ACC112 (cell line): ENCODE data around the gene LRRC28.
"Not testable (repeated sequence)": the region's sequence is repeated elsewhere in the genome, so short reads cannot be mapped to it uniquely, and the experiment has no call there.

Experiments
- H2AFZ ChIP-seq: fragments of 200-600 bp; sonication (generic); one replicate; pipeline ENCODE4 v1.6.0; 2017; ENCODE audit warnings: antibody characterized with exemption, low read length; ENCODE audit not compliant: unreplicated experiment
- H3K27ac ChIP-seq: fragments of 200-600 bp; sonication (generic); 2 replicates; pipeline ENCODE4 v1.5.1; 2014; ENCODE audit warnings: low read depth, mild to moderate bottlenecking, antibody characterized with exemption, low read length, moderate library complexity
- H3K27me3 ChIP-seq: fragments of 200-600 bp; sonication (generic); 2 replicates; pipeline ENCODE4 v1.6.1; 2014; ENCODE audit warnings: mild to moderate bottlenecking, antibody characterized with exemption, low read length, moderate library complexity, mixed read lengths; ENCODE audit not compliant: insufficient read depth
- H3K36me3 ChIP-seq: fragments of 200-600 bp; sonication (generic); 2 replicates; pipeline ENCODE4 v1.6.1; 2016; ENCODE audit warnings: mild to moderate bottlenecking, antibody characterized with exemption, low read length, moderate library complexity, mixed read lengths; ENCODE audit not compliant: insufficient read depth
- H3K4me1 ChIP-seq: fragments of 200-600 bp; sonication (generic); one replicate; pipeline ENCODE4 v1.6.1; 2016; ENCODE audit warnings: low read length, mixed read lengths; ENCODE audit not compliant: insufficient read depth, unreplicated experiment, control insufficient read depth
- H3K4me3 ChIP-seq: fragments of 200-600 bp; sonication (generic); 2 replicates; pipeline ENCODE4 v1.5.1; 2014; ENCODE audit warnings: mild to moderate bottlenecking, low read depth, low read length
- H3K79me2 ChIP-seq: fragments of 200-600 bp; sonication (generic); one replicate; pipeline ENCODE4 v1.6.0; 2016; ENCODE audit warnings: low read length; ENCODE audit not compliant: control insufficient read depth, unreplicated experiment, insufficient read depth

Gene LRRC28

DNA sequence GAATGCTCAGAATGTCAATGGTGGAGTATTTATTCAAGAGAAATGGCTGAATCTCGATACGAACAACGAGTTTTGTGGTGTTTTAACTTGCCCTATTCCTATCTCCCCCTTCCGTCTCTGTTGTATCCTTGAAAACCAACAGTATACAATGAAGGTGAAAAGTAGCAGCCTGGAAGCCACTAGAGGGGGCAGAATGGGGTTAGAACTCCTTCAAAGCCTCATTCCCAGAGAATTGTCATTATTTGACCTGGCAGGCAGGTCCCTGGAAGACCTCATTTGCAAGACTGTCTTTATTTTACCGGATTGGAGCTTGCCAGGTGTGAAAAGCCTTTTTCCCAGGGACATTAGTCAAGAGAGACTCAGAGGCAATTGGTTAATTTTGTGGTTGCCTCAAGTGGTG is 139.4 kb downstream of the LRRC28 start:
- Histone ChIP-seq H3K27ac (no peak overlapping the region), H3K36me3 (no peaks in the 10 kb centered on the region), H3K79me2 (no peaks in the 10 kb centered on the region)

DNA sequence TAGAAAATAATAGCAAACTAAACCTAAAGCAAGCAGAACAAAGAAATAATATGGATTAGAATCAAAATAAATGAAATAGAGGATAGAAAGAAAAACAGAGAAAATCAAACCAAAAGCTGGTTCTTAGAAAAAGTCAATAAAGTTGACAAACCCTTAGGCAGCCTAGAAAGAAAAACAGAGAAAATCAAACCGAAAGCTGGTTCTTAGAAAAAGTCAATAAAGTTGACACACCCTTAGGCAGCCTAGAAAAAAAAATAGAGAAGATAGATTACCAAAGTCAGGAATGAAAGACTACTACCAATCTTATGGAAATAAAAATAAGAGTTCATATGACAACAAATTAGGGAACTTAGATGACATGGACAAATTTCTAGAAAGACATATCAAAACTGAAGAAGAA is 142.4 kb downstream of the LRRC28 start:
- Histone ChIP-seq H3K4me3 (no peak overlapping the region), H3K79me2 (no peaks in the 10 kb centered on the region), H3K27me3 (no peaks in the 10 kb centered on the region), H2AFZ (no peak overlapping the region), H3K27ac (no peak overlapping the region), H3K4me1 (no peaks in the 10 kb centered on the region), H3K36me3 (no peaks in the 10 kb centered on the region)

More for the DNA sequence above, 139.4 kb downstream of the LRRC28 start:
- no peak overlapping the region for H2AFZ ChIP-seq
- no peaks in the 10 kb centered on the region for H3K27me3 ChIP-seq
- no peak overlapping the region for H3K4me3 ChIP-seq
- peaks cover 9% of the 10 kb centered on the region for H3K4me1 ChIP-seq

DNA sequence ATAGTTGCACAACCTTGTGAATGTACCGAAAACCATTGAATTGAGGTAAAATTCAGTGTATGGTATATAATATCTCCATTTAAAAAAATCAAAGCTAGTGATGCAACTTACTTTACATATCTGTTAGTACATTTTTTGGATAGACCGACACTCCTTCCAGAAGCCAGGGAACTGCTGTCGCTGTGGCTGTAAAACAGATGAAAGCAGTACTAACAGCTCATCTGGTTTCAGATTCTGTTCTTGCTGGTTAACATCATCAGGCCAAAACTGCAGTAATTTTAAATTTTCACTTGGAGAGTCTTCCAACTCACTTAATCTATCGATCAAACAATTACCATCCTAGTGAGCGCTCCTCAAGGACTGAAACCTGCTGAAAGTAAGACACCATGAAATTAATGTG is 145.1 kb downstream of the LRRC28 start:
- H2AFZ ChIP-seq, result no peak overlapping the region

DNA sequence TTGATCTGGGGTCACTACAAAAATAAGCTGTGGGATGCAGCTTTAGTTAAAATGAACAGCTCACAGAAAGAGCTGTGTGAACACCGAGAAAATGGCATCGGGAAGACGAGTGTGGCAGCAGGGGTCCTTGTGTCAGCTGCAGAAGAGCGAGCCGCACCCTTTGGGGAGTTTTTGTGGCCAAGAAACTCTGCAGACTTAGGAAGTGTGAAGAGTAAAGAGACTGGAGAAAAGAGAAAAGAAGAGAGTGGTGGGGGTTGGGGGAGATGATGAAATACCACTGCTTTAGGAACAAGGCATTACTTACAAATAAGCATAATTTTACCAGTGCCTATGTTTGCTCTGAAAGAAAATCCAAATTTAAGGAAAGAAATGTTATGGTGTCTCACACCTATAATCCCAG is 147.8 kb downstream of the LRRC28 start:
- Histone ChIP-seq H3K4me1 (no peaks in the 10 kb centered on the region), H3K4me3 (no peak overlapping the region), H3K27ac (no peak overlapping the region), H3K79me2 (no peaks in the 10 kb centered on the region), H3K27me3 (no peaks in the 10 kb centered on the region), H2AFZ (no peak overlapping the region), H3K36me3 (no peaks in the 10 kb centered on the region)

More for the DNA sequence above, 145.1 kb downstream of the LRRC28 start:
- Histone ChIP-seq H3K4me1 (no peaks in the 10 kb centered on the region), H3K79me2 (no peaks in the 10 kb centered on the region), H3K4me3 (no peak overlapping the region), H3K27ac (no peak overlapping the region), H3K27me3 (no peaks in the 10 kb centered on the region), H3K36me3 (no peaks in the 10 kb centered on the region)

DNA sequence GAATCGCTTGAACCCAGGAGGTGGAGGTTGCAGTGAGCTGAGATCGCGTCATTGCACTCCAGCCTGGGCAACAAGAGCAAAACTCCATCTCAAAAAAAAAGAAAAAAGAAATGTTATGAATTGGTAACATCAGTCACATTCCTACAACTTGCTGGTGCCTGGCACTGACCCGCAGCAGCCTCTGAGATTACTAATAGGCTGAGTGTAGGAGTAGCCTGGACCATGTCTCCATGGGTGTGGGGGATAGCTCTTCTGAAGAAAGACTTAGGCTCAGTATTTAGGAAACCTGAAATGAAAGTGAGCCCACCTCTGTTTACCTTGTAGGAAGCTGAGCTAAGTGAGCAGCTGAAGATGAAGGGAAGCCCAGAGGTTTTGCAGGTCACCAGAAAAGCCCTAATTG is 148.3 kb downstream of the LRRC28 start:
- Histone ChIP-seq H3K27ac (no peak overlapping the region), H2AFZ (no peak overlapping the region), H3K4me3 (no peak overlapping the region), H3K4me1 (no peaks in the 10 kb centered on the region), H3K36me3 (no peaks in the 10 kb centered on the region), H3K27me3 (no peaks in the 10 kb centered on the region), H3K79me2 (no peaks in the 10 kb centered on the region)

DNA sequence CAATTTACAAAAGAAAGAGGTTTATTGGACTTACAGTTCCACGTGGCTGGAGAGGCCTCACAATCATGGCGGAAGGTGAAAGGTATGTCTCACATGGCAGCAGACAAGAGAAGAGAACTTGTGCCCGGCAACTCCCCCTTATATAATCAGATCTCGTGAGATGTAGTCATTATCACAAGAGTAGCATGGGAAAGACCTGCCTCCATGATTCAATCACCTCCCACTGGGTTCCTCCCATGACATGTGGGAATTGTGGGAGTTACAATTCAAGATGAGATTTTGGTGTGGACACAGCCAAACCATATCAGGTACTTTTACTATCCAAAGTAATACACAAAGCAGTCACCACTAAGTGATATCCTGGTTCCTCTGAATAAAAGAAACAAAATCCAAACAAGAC is 149.9 kb downstream of the LRRC28 start:
- not testable (repeated sequence) for H3K27me3 ChIP-seq, H2AFZ ChIP-seq, H3K79me2 ChIP-seq, H3K36me3 ChIP-seq, H3K4me3 ChIP-seq, H3K4me1 ChIP-seq, H3K27ac ChIP-seq

DNA sequence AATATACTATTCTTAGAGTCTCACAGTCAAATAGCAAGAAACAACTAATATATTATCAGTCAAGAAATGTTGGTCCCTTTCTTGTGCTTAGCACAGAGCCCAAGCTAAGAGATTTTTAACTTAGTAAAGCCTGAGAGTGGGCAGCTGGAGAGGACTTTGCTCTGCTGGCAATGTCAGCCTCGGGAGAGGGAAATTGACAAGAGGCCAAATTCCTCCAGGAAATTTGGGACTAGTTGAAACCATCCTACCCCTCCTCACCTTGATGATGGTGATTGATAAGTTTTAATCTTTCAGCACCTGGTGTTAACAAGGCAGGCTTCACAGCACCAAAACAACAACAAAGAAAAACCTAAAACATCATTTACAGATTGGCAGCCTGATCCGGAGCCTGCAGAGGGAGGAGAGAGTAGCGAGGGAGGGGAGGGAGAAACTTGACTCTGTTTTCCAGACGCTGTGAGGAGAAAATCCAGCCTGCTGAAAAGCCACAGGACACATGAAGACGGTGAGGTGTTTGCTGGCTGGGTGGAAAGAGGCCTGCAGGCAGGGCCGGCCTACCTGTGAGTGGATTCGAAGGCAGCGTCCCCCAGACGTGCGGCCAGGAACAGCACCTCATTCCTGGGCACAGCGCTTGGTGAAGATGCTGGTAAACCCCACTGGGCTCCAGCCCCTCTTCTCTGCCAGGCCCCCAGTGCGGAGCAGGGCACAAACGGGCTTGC is 150.9 kb downstream of the LRRC28 start:
- H3K36me3 ChIP-seq, result no peaks in the 10 kb centered on the region
- H3K27me3 ChIP-seq, result no peaks in the 10 kb centered on the region
- H3K4me1 ChIP-seq, result no peaks in the 10 kb centered on the region
- no peaks in the 10 kb centered on the region for H3K79me2 ChIP-seq
- H2AFZ ChIP-seq, result no peak overlapping the region
- no peak overlapping the region for H3K4me3 ChIP-seq
- H3K27ac ChIP-seq, result no peak overlapping the region

DNA sequence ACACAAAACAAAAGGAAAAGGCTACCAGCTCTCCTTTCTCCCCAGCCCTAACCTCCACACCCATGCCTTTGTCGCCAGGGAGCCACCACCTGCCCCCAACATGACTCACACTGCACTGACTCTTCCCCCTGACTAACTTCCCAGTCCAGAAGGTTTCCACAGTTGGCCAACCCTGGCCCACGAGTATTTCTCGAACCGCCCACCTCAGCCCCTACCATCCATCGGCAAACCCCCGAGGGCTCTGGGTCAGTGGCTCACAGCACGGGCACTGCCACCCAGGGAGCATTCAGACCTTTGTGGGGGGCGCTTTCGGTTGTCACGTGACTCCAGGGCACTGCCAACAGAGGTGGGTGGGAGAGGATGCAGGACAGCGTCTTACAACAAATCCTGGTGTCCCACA is 152.3 kb downstream of the LRRC28 start:
- Histone ChIP-seq H3K27ac (no peak overlapping the region), H3K4me3 (no peak overlapping the region), H3K27me3 (no peaks in the 10 kb centered on the region), H3K36me3 (no peaks in the 10 kb centered on the region), H3K79me2 (no peaks in the 10 kb centered on the region), H3K4me1 (peaks cover 8% of the 10 kb centered on the region), H2AFZ (no peak overlapping the region)

DNA sequence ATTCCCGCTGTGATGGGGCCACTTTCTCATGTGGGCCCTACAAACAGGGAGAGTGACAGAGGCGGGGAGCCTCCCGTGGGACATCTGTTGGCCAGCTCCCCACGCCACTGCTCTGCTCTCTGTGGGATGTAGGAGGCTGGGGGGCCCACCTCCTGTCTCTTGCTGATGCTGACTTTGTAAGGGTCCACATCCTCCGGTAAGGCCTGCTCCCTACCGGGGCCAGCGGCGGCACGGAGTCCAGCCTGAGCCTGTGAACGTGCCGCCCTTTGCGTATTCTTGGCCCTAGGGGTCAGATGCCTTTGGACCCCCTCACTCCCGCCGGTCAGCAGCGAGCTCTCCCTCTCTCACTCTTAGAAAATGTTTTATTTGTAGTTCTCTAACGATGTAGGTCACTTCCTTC is 153.2 kb downstream of the LRRC28 start:
- peaks cover 15% of the 10 kb centered on the region for H3K4me1 ChIP-seq
- no peaks in the 10 kb centered on the region for H3K27me3 ChIP-seq
- no peak overlapping the region for H3K4me3 ChIP-seq
- H3K79me2 ChIP-seq, result no peaks in the 10 kb centered on the region
- H3K27ac ChIP-seq, result no peak overlapping the region
- H3K36me3 ChIP-seq, result no peaks in the 10 kb centered on the region
- no peak overlapping the region for H2AFZ ChIP-seq

DNA sequence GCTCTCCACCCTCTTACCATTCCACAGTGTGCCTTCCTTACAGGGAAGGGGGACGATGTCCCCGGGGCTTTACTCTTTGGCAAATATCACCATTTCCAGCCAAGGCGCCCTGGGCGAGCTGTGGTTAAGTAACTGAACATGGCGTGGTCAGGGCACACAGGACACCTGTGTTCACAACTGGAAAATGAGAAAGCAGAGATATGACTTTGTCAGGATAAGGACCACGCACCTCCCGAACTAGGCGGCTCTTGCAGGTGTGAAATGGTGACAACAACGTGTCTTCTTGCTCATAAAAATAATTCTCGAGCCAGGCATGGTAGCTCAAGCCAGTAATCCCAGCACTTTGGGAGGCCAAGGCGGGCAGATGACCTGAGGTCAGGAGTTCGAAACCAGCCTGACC is 154.8 kb downstream of the LRRC28 start:
- no peaks in the 10 kb centered on the region for H3K36me3 ChIP-seq
- H3K4me3 ChIP-seq, result no peak overlapping the region
- no peaks in the 10 kb centered on the region for H3K79me2 ChIP-seq
- no peak overlapping the region for H3K27ac ChIP-seq
- H2AFZ ChIP-seq, result no peak overlapping the region
- H3K27me3 ChIP-seq, result no peaks in the 10 kb centered on the region
- peaks cover 15% of the 10 kb centered on the region for H3K4me1 ChIP-seq

DNA sequence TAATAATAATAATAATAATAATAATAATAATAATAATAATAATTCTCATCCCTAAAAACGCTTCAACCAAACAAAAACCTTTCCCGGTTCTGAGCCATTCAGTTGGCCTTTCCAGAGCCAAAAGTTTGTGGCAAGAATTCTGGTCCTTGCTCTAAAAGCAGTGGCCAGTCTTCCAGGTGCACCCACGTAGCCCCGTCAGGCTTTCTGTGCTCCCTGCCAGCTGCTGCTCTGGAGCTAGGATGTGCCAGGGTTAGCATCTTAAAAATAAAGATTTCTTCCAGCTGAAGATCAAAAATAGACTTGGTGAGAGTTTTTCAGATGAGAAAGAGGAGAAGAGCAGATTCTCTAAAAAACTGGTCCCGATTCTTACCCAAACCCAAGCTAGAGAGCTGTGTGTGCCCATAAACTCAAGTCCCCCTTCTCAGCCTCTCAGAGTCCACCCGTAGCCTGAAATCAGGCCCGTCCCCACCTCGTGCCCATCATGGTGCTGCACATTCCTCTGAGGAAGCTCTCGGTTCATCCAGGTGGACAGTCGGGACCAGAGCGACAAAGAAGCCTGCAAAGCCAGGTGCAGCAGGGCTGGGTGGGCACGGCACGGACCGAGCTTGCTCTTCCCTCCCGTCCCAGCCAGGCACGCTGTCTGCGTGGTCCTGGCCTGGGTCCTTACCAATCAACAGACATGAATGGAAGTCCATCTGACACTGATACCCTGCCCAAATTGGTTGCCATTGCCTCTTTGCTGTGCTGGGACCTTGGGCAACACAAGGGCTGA is 155.6 kb downstream of the LRRC28 start:
- H3K79me2 ChIP-seq, result no peaks in the 10 kb centered on the region
- no peaks in the 10 kb centered on the region for H3K36me3 ChIP-seq
- H3K27ac ChIP-seq, result no peak overlapping the region
- H2AFZ ChIP-seq, result no peak overlapping the region
- H3K4me3 ChIP-seq, result no peak overlapping the region
- no peaks in the 10 kb centered on the region for H3K27me3 ChIP-seq
- peaks cover 15% of the 10 kb centered on the region for H3K4me1 ChIP-seq
